ENCODE data around the gene PLCB4.

GRCh38 chr20:9402141-9402540 is 333.3 kb downstream of the PLCB4 start:
- TF ChIP-seq CTCF (optimal IDR thresholded peaks at IDR 0.05 in 1 of 3, IDR thresholded peaks at IDR 0.05 in 1 of 3, conservative IDR thresholded peaks at IDR 0.05 in 1 of 3; ENCODE audit: extremely low read depth in 1 of 3, insufficient read depth in 2 of 3, low read length in 3 of 3) (no peak), EZH2 (IDR thresholded peaks at IDR 0.05; ENCODE audit: low read length) (no peak)
